ENCODE data around the gene ANKRD34A.

- TF ChIP-seq CTCF (IDR thresholded peaks at IDR 0.05) (no peak), POLR2A (IDR thresholded peaks at IDR 0.05) (no peak)
Observed at GRCh38 chr1:145978471-145978853, 14.1 kb upstream of the ANKRD34A start.

Data from uterus (tissue), 2 donors.